Activated CD4-positive, alpha-beta T cell treated with anti-CD3 and anti-CD28 coated beads, Interleukin-2, amount 10 ng/mL, durations not matched to agents 24 days and 14 days (primary cell): ENCODE data around the gene PSTPIP1. TPM values are rescaled to one million over a fixed set of nuclear protein-coding genes. Genes with fewer than 3 reads are reported as not detected.

Source experiments
- total RNA-seq: library from RNA; stranded (reverse); gene quantifications from 2 replicates; pipeline ENCODE4 v1.2.3, GENCODE V29; 2022

Gene PSTPIP1
- total RNA-seq, 1 donor from 2014 or later: 182 TPM

Other genes with a start within 250 kb of the PSTPIP1 start
- 24.3 and 31.0 TPM in 2 replicates for gene SCAPER, start 89.8 kb upstream of the PSTPIP1 start, total RNA-seq
- 35.1 and 40.5 TPM in 2 replicates for gene RCN2, start 63.4 kb upstream of the PSTPIP1 start, total RNA-seq
- gene TSPAN3, start 76.0 kb downstream of the PSTPIP1 start, total RNA-seq: 41.4 and 43.0 TPM in 2 replicates